ENCODE results near the gene BIRC5.

DNA sequence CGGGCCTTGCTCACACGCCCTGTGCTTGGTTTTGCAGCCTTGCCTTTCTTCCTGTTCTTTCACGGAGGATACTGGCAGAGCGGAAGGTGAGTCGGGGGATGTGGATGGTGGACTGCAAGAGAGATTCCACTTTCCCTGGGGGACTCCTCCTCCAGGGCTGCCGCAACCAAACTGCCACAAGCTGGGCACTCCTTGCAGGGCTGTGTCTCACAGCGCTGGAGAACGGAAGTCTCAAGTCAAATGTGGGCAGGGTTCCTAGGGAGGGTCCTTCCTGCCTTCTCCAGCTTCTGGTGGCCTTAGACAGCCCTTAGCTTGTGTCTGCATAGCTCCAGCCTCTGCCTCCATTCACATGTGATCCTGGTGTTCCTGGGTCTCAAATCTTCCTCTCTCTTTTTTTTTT lies 11.4 kb upstream of the BIRC5 start:
- TF ChIP-seq POLR2AphosphoS5 (IDR thresholded peaks at IDR 0.05; ENCODE audit: borderline replicate concordance, low read depth, low read length), result no peak
- no peak for TF ChIP-seq EZH2 (IDR thresholded peaks at IDR 0.05)
- TF ChIP-seq FOXP2 (optimal IDR thresholded peaks at IDR 0.05; ENCODE audit: control extremely low read depth, extremely low read length, insufficient read depth), result no peak

Measured in SK-N-MC (cell line).